Lower lobe of right lung (tissue), 2 donors: Measurements from ENCODE around the gene GLDC. TPM values are rescaled to one million over a fixed set of nuclear protein-coding genes. Genes with fewer than 3 reads are reported as not detected.

Experiments used
- ATAC-seq, 2 donors: fragments of 200-7000 bp; cut with Tn5 transposase; one replicate each; pipeline ENCODE4 v1.9.1; 2020 to 2022; ENCODE audit warnings: mild to moderate bottlenecking in 2 of 2, moderate library complexity in 2 of 2
- DNase-seq: peaks from one replicate; pipeline ENCODE4 v3.0.0-alpha.2; 2020
- H3K27ac ChIP-seq: fragments of 200-600 bp; one replicate; pipeline ENCODE4 v1.8.0; 2022
- H3K27me3 ChIP-seq: fragments of 200-600 bp; one replicate; pipeline ENCODE4 v1.8.0; 2022; ENCODE audit warnings: low read depth
- H3K36me3 ChIP-seq: fragments of 200-600 bp; one replicate; pipeline ENCODE4 v1.8.0; 2022; ENCODE audit warnings: mild to moderate bottlenecking
- H3K4me1 ChIP-seq: fragments of 200-600 bp; one replicate; pipeline ENCODE4 v1.8.0; 2022
- H3K4me3 ChIP-seq: fragments of 200-600 bp; one replicate; pipeline ENCODE4 v1.8.0; 2022; ENCODE audit warnings: mild to moderate bottlenecking
- H3K9me3 ChIP-seq: fragments of 200-600 bp; one replicate; pipeline ENCODE4 v1.8.0; 2022
- intact Hi-C: fragments of 100-400 bp; cut with DNase I; formaldehyde crosslinking; loops from one replicate; pipeline ENCODE4 v1.11.0; 2022
- total RNA-seq: library from RNA; stranded (reverse); fragmentation: NEBNext Ultra II Directional; extraction: Animal tissue kit (Norgen Biotek cat#: 25700); gene quantifications from one replicate; pipeline ENCODE4 v1.2.1, GENCODE V29; 2021
- TF ChIP-seq, protein P1 (sequence below): fragments of 200-600 bp; IDR thresholded peaks from one replicate; pipeline ENCODE4 v1.8.0; 2022; ENCODE audit warnings: antibody characterized with exemption, mild to moderate bottlenecking
- donor health status: DM: no; HTN: yes; CAD: no; lungs with severe emphysema.

Gene GLDC
- total RNA-seq, 1 donor from 2014 or later = 0.77 TPM

DNA sequence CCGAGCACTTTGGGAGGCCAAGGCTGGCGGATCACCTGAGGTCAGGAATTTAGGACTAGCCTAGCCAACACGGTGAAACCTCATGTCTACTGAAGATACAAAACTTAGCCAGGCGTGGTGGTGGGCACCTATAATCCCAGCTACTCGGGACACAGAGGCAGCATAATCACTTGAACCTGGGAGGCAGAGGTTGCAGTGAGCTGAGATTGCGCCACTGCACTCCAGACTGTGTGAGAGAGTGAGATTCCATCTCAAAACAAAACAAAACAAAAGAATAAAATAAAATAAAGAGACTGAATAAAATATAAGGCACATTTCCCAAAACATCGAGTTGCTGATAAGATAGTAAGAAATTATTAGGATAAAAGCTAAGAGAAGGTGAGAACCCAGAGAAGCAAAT is 32.3 kb upstream of the GLDC start:
- H3K4me1 ChIP-seq = peaks cover 9% of the 10 kb centered on the region
- intact Hi-C loops = no loop called here
- no peak for DNase-seq

DNA sequence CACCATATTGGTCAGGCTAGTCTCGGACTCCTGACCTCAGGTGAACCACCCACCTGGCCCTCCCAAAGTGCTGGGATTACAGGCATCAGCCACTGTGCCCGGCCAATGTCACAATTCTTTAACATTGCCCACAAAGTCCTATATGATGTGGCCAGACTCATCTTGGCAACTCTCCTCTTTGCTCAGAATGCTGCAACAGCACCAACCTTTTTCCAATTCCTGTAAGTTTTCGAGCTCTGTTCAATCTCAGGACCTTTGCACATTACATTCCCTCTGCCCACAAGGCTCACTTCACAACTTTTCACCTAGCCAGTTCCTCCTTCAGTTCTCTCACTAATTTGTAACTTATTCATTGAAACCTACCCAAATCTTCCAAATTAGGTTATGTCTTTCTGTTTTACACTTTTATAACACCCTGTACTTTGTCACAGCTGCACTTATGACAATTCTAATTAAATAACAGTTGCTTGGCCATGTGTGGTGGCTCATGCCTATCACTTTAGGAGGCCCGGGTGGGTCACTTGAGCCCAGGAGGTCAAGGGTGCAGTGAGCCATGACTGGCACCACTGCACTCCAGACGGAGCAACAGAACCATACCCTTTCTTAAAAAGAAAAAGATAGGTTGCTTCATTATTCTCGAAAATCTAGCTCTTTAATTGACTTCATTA is 30.9 kb upstream of the GLDC start:
- H3K27ac ChIP-seq = no peak overlapping the region
- H3K27me3 ChIP-seq = no peaks in the 10 kb centered on the region
- DNase-seq (no peak), ATAC-seq (no peak)
- H3K4me1 ChIP-seq = no peaks in the 10 kb centered on the region
- H3K36me3 ChIP-seq = no peaks in the 10 kb centered on the region
- H3K9me3 ChIP-seq = no peaks in the 10 kb centered on the region
- TF ChIP-seq, protein P1, sequence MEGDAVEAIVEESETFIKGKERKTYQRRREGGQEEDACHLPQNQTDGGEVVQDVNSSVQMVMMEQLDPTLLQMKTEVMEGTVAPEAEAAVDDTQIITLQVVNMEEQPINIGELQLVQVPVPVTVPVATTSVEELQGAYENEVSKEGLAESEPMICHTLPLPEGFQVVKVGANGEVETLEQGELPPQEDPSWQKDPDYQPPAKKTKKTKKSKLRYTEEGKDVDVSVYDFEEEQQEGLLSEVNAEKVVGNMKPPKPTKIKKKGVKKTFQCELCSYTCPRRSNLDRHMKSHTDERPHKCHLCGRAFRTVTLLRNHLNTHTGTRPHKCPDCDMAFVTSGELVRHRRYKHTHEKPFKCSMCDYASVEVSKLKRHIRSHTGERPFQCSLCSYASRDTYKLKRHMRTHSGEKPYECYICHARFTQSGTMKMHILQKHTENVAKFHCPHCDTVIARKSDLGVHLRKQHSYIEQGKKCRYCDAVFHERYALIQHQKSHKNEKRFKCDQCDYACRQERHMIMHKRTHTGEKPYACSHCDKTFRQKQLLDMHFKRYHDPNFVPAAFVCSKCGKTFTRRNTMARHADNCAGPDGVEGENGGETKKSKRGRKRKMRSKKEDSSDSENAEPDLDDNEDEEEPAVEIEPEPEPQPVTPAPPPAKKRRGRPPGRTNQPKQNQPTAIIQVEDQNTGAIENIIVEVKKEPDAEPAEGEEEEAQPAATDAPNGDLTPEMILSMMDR = no peak
- H3K4me3 ChIP-seq = no peak overlapping the region
- intact Hi-C loops = no loop called here

More for the DNA sequence above, 32.3 kb upstream of the GLDC start:
- H3K4me3 ChIP-seq = no peak overlapping the region
- H3K27ac ChIP-seq = no peak overlapping the region
- TF ChIP-seq, protein P1 = no peak
- ATAC-seq = no peak
- no peaks in the 10 kb centered on the region for H3K9me3 ChIP-seq
- H3K36me3 ChIP-seq = no peaks in the 10 kb centered on the region
- no peaks in the 10 kb centered on the region for H3K27me3 ChIP-seq

GRCh38 chr9:6675268-6675667 is 29.7 kb upstream of the GLDC start:
- Histone ChIP-seq H3K27me3 (no peaks in the 10 kb centered on the region), H3K4me1 (no peaks in the 10 kb centered on the region), H3K4me3 (no peak overlapping the region), H3K36me3 (no peaks in the 10 kb centered on the region), H3K27ac (no peak overlapping the region), H3K9me3 (no peaks in the 10 kb centered on the region)
- TF ChIP-seq, protein P1 = no peak
- intact Hi-C loops = no loop called here
- DNase-seq (no peak), ATAC-seq (no peak)

DNA sequence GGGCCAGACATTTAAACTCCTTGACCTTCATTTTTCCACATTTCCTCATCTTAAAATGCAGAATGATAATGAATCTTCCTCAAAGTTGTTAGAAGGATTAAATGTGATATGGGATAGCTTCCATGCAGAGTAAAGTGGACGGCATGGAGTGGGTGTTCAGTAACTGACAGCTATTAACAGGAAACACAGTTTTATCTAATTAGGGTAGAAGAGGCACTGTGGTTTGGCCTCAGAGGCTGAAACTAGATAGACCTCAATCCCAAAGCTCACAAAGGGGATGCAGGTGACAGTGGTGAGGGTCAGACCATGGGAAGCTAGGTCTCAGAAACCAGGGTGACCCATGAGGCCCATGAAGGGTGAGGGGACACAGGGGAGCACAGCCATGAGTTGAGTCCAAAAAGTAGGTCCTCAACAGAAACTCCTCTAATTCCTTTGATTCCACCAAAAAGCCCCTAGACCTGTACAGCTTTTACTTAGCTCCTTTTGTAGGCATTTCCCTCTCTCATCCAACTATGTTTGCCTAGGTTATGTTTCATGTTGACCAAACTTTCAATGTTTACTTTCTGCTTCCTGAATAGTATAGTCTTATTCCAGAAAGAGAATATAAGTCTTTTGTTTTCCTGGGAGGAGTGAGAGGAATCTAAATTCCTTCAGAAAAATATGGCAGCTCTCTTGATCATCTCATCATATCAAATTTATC is 27.9 kb upstream of the GLDC start:
- no peaks in the 10 kb centered on the region for H3K36me3 ChIP-seq
- TF ChIP-seq, protein P1 = no peak
- no peak overlapping the region for H3K4me3 ChIP-seq
- no peaks in the 10 kb centered on the region for H3K4me1 ChIP-seq
- H3K27me3 ChIP-seq = no peaks in the 10 kb centered on the region
- H3K27ac ChIP-seq = no peak overlapping the region
- DNase-seq = no peak
- intact Hi-C loops = no loop called here
- H3K9me3 ChIP-seq = no peaks in the 10 kb centered on the region
- ATAC-seq = no peak

- DNase-seq (no peak), ATAC-seq (no peak)
- Histone ChIP-seq H3K27me3 (no peaks in the 10 kb centered on the region), H3K27ac (no peak overlapping the region), H3K9me3 (no peaks in the 10 kb centered on the region), H3K4me3 (no peak overlapping the region), H3K36me3 (no peaks in the 10 kb centered on the region), H3K4me1 (no peaks in the 10 kb centered on the region)
- TF ChIP-seq, protein P1 = no peak
- intact Hi-C loops = no loop called here
Observed at GRCh38 chr9:6672118-6672517, 26.6 kb upstream of the GLDC start.
